AG04450 (cell line): ENCODE measurements around the gene MIDN. TPM values are rescaled to one million over a fixed set of nuclear protein-coding genes. Genes with fewer than 3 reads are reported as not detected.
"Not testable (repeated sequence)": the region's sequence is repeated elsewhere in the genome, so short reads cannot be mapped to it uniquely, and the experiment has no call there.

Experiments
- CTCF ChIA-PET: fragments of 300-600, 350-600 bp; formaldehyde crosslinking; extraction: SDS; loops from one replicate; lab custom pipeline; 2022; ENCODE audit warnings: antibody characterized with exemption, inconsistent platforms; lab: Charles Lee
- POLR2A ChIA-PET: fragments of 350-600 bp; formaldehyde crosslinking; extraction: SDS; loops from one replicate; lab custom pipeline; 2021; ENCODE audit warnings: antibody characterized with exemption, inconsistent platforms; lab: Yijun Ruan, JAX
- DNase-seq: peaks from one replicate; pipeline ENCODE4 v3.0.0-alpha.2; 2011; ENCODE audit warnings: low read depth, low spot score
- H3K27ac ChIP-seq: one replicate; pipeline ENCODE4 v1.5.1; 2012; ENCODE audit warnings: low read depth, low read length, control low read depth
- H3K27me3 ChIP-seq: one replicate; pipeline ENCODE4 v1.6.0; 2012; ENCODE audit warnings: low read length; ENCODE audit not compliant: control insufficient read depth, insufficient read depth
- H3K4me3 ChIP-seq: 2 replicates; pipeline ENCODE4 v1.5.1; 2011; ENCODE audit warnings: mild to moderate bottlenecking, low read depth, low read length, control low read depth
- H3K9me3 ChIP-seq: 2 replicates; pipeline ENCODE4 v1.5.1; 2012; ENCODE audit warnings: low read length; ENCODE audit not compliant: control insufficient read depth, insufficient read depth
- CTCF ChIP-seq: IDR thresholded peaks from 2 replicates; pipeline ENCODE4 v1.5.1; 2011; ENCODE audit warnings: low read depth, low read length, control low read depth, inconsistent platforms
- polyA plus RNA-seq: library from polyadenylated mRNA; depleted of rRNA; stranded (reverse); fragments of >200 nt; gene quantifications from 2 replicates; pipeline ENCODE4 v1.2.3, GENCODE V29; 2011

MIDN gene
- polyA plus RNA-seq, 1 experiment: 6.6 TPM

GRCh38 chr19:1300744-1301490, 52.5 kb downstream of the MIDN start:
- no peak for DNase-seq
- ChIA-PET CTCF (no interaction called here), POLR2A (interaction anchor here (1.2 kb wide), 1 partner anchor 32 kb away, joined by 5 read pairs; the partner anchor contains the start of gene CIRBP)
- Histone ChIP-seq H3K27me3 (peaks cover 8% of the 10 kb centered on the region), H3K4me3 (no peak overlapping the region), H3K9me3 (no peaks in the 10 kb centered on the region; the same call in 1 of the 2 replicates), H3K27ac (no peak overlapping the region)
- TF ChIP-seq CTCF: no peak

- peaks cover 6% of the 10 kb centered on the region for H3K27me3 ChIP-seq
- POLR2A ChIA-PET: interaction anchor here (0.6 to 1.2 kb wide), 2 partner anchors 33 to 34 kb away, joined by 3 to 5 read pairs; partner anchors contain the start of gene CIRBP
Observed at GRCh38 chr19:1302533-1303239, 54.3 kb downstream of the MIDN start.

GRCh38 chr19:1304197-1304924, 56.0 kb downstream of the MIDN start:
- TF ChIP-seq CTCF: no peak
- H3K9me3 ChIP-seq: no peaks in the 10 kb centered on the region; the same call in 1 of the 2 replicates
- no peak overlapping the region for H3K4me3 ChIP-seq
- ChIA-PET POLR2A (no interaction called here), CTCF (no interaction called here)
- peaks cover 5% of the 10 kb centered on the region for H3K27me3 ChIP-seq
- H3K27ac ChIP-seq: no peak overlapping the region
- DNase-seq: no peak

More at GRCh38 chr19:1302533-1303239, 54.3 kb downstream of the MIDN start:
- no peak overlapping the region for H3K27ac ChIP-seq
- DNase-seq: no peak
- CTCF ChIA-PET: no interaction called here
- TF ChIP-seq CTCF: no peak
- no peaks in the 10 kb centered on the region for H3K9me3 ChIP-seq
- no peak overlapping the region for H3K4me3 ChIP-seq

GRCh38 chr19:1305354-1305753, 57.0 kb downstream of the MIDN start:
- H3K27ac ChIP-seq, H3K4me3 ChIP-seq, CTCF ChIA-PET, H3K9me3 ChIP-seq, DNase-seq: not testable (repeated sequence)
- POLR2A ChIA-PET: interaction anchor here (0.7 kb wide), 1 partner anchor 21 kb away, joined by 6 read pairs; no protein-coding TSS in a partner anchor
- peaks cover 10% of the 10 kb centered on the region for H3K27me3 ChIP-seq

- no peak for TF ChIP-seq CTCF
- no peak overlapping the region for H3K27ac ChIP-seq
- peaks cover 8% of the 10 kb centered on the region for H3K27me3 ChIP-seq
- CTCF ChIA-PET: interaction anchor here (0.7 kb wide), 1 partner anchor 53 kb away, joined by 3 read pairs; no protein-coding TSS in a partner anchor
- POLR2A ChIA-PET: interaction anchor here (0.6 kb wide), 1 partner anchor 8 kb away, joined by 7 read pairs; no protein-coding TSS in a partner anchor
- H3K9me3 ChIP-seq: no peaks in the 10 kb centered on the region; the same call in 1 of the 2 replicates
- no peak for DNase-seq
- H3K4me3 ChIP-seq: no peak overlapping the region
Observed at GRCh38 chr19:1307320-1307719, 58.9 kb downstream of the MIDN start.
